Measurements from ENCODE around the gene NINL. TPM values are rescaled to one million over a fixed set of nuclear protein-coding genes. Genes with fewer than 3 reads are reported as not detected.

The NINL gene
- total RNA-seq, 1 donor from 2014 or later, result 1.8 TPM

DNA sequence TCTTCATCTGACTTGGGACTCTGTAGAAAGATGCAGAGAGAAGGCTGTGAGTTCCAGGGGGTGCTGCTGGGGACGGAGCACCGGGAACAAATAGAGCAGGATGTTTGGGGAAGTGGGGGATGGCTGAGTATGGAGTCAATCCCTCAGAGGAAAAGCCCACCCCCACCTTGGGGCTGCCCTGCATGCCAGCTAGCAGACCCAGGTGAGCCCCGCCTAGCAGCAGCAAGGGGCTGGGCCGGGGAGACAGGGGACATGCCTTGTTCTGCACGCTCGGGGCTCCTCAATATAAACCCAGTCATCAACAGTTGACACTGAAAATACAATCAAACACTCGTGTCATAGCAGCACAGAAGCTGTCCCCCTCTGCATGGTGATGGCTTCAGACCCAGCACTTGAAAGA is 74.6 kb downstream of the NINL start:
- no peaks in the 10 kb centered on the region for H3K27me3 Mint-ChIP-seq
- DNase-seq, result no peak
- H3K4me1 Mint-ChIP-seq, result no peaks in the 10 kb centered on the region
- ChIA-PET CTCF (no interaction called here), POLR2A (no interaction called here)
- peaks cover 11% of the 10 kb centered on the region for H3K36me3 Mint-ChIP-seq (ENCODE audit: low read depth)
- ATAC-seq (ENCODE audit: low read depth), result no peak
- peaks cover 17% of the 10 kb centered on the region for H3K9me3 Mint-ChIP-seq
- intact Hi-C loops (cut with micrococcal nuclease), result no loop called here
- TF ChIP-seq, protein P1, sequence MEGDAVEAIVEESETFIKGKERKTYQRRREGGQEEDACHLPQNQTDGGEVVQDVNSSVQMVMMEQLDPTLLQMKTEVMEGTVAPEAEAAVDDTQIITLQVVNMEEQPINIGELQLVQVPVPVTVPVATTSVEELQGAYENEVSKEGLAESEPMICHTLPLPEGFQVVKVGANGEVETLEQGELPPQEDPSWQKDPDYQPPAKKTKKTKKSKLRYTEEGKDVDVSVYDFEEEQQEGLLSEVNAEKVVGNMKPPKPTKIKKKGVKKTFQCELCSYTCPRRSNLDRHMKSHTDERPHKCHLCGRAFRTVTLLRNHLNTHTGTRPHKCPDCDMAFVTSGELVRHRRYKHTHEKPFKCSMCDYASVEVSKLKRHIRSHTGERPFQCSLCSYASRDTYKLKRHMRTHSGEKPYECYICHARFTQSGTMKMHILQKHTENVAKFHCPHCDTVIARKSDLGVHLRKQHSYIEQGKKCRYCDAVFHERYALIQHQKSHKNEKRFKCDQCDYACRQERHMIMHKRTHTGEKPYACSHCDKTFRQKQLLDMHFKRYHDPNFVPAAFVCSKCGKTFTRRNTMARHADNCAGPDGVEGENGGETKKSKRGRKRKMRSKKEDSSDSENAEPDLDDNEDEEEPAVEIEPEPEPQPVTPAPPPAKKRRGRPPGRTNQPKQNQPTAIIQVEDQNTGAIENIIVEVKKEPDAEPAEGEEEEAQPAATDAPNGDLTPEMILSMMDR (IDR thresholded peaks at IDR 0.05), result no peak
- H3K27ac Mint-ChIP-seq, result no peak overlapping the region
- no peak overlapping the region for H3K4me3 Mint-ChIP-seq

DNA sequence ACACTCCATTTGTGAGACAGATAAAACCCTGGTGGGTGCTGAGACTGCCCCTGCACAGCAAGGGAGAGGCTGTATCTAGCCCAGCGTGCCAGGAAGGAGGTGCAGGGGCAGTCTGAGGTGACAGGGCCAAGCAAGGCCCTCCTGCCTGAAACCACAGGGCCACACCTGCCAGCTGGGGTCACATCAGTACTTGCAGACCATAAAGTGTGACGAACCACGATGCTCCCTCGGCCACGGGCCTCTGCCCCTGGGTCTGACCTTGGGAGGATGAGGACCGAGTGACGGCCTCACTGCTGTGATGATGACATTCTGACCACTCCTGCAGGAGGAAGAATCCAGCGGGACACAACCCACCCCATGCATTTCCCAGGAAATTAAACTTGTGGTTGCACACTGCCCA is 75.1 kb downstream of the NINL start:
- intact Hi-C loops (cut with micrococcal nuclease), result no loop called here

DNA sequence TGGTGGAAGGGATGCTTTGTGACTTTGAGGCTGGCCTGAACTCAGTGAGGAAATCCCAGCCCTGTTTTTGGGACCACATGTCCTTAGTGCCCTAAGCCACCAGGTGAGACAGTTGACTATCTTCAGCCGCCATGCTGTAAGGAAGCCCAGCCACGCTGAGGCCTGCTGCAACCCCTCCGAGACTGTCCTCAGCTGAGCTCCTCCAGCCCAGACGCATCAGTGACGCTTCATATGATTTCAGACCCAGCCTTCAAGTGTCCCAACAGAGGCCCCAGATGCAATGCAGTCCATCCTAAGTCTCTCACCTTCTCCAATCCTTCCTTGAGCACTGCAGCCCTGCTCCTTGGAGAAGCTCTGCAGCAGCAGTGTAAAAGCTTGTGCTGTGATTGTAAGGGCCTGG is 76.2 kb downstream of the NINL start:
- ChIA-PET POLR2A (no interaction called here), CTCF (no interaction called here)
- DNase-seq (no peak), ATAC-seq (ENCODE audit: low read depth) (no peak)
- Mint-ChIP-seq H3K27ac (no peak overlapping the region), H3K27me3 (no peaks in the 10 kb centered on the region), H3K9me3 (peaks cover 6% of the 10 kb centered on the region), H3K4me3 (no peak overlapping the region), H3K4me1 (no peaks in the 10 kb centered on the region), H3K36me3 (ENCODE audit: low read depth) (peaks cover 3% of the 10 kb centered on the region)
- TF ChIP-seq, protein P1 (IDR thresholded peaks at IDR 0.05), result no peak
- intact Hi-C loops (cut with micrococcal nuclease), result no loop called here

More for the DNA sequence above, 75.1 kb downstream of the NINL start:
- ChIA-PET POLR2A (no interaction called here), CTCF (no interaction called here)
- no peaks in the 10 kb centered on the region for H3K4me1 Mint-ChIP-seq
- ATAC-seq (ENCODE audit: low read depth) (no peak), DNase-seq (no peak)
- peaks cover 13% of the 10 kb centered on the region for H3K9me3 Mint-ChIP-seq
- H3K36me3 Mint-ChIP-seq (ENCODE audit: low read depth), result peaks cover 7% of the 10 kb centered on the region
- H3K27ac Mint-ChIP-seq, result no peak overlapping the region
- TF ChIP-seq, protein P1 (IDR thresholded peaks at IDR 0.05), result no peak
- H3K27me3 Mint-ChIP-seq, result no peaks in the 10 kb centered on the region
- H3K4me3 Mint-ChIP-seq, result no peak overlapping the region

DNA sequence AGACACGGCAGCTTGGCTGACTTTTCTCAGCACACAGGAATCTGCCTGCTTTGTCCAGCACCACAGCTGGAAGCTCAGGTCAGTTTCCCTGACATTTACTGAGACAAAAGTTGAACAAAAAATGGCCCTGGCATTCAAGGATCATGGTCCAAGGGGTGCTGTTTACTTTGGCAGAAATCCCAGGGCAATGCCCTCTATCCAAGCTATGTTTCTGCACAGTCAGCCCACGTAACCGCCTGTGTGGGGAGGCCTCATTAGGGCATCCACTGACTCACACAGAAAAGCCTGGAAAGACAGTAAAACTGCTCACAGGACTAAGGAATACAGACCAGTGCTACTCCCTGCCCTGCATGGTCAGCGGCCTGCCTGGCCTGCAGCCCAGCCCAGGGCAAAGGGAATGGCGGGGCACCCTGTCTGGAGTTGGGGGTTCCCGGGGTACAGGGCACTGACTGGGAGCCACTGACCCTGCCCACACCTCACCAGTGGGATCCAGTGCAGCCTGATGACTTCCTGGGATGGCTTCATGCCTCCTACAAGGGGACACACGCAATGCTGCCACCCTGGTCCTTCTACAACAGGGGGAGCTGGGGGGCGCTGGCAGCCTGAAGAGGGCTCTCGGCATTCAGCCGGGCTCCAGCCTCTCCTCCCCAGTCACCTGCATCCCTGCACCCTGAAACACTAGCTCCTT is 77.1 kb downstream of the NINL start:
- Mint-ChIP-seq H3K36me3 (ENCODE audit: low read depth) (peaks cover 2% of the 10 kb centered on the region), H3K4me3 (no peak overlapping the region), H3K4me1 (no peaks in the 10 kb centered on the region), H3K27me3 (no peaks in the 10 kb centered on the region), H3K9me3 (no peaks in the 10 kb centered on the region), H3K27ac (no peak overlapping the region)
- POLR2A ChIA-PET, result no interaction called here
- TF ChIP-seq, protein P1 (IDR thresholded peaks at IDR 0.05), result no peak
- DNase-seq, result no peak
- CTCF ChIA-PET, result no interaction called here
- no peak for ATAC-seq (ENCODE audit: low read depth)
- intact Hi-C loops (cut with micrococcal nuclease), result no loop called here

DNA sequence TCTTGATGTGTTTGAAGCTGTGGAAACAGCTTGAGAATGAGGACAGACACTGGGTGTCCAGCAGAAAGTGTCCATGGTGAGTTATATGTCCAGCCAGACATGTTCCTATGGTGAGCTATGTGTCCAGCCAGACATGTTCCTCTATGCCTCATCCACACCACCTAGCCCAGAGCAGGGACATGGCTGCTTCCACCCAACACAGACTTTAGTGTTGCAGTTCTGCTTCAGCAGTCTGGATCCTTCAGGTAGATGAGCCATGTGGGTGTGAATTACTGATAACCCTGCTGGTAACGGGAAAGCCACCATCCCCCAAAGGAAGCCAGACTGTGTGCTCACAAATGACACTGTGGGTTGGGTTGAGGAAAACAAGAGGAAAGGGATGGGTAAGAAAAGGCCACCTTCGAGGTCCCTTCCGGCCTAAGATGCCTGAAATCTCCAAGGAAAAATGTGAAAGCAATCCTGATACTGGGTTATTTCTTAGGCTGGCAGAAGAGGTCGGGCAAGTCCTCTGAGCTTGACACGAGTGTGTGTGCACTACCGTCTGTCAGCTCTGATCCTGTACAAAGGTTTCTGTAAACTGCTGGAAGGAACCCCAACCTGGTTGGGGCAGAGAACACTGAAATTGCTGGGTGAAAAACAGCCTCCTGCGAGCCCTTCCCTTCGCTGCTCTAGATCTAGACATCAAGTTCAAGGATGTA is 77.8 kb downstream of the NINL start:
- intact Hi-C loops (cut with micrococcal nuclease), result no loop called here
- Mint-ChIP-seq H3K4me1 (no peaks in the 10 kb centered on the region), H3K36me3 (ENCODE audit: low read depth) (peaks cover 2% of the 10 kb centered on the region), H3K4me3 (no peak overlapping the region), H3K9me3 (no peaks in the 10 kb centered on the region), H3K27me3 (no peaks in the 10 kb centered on the region), H3K27ac (no peak overlapping the region)
- POLR2A ChIA-PET, result no interaction called here
- TF ChIP-seq, protein P1 (IDR thresholded peaks at IDR 0.05), result no peak
- no peak for DNase-seq
- ATAC-seq (ENCODE audit: low read depth), result no peak
- CTCF ChIA-PET, result no interaction called here
